HG02938 (cell line): ENCODE measurements around the gene RBM4.

Experiments used
- ATAC-seq: cut with Tn5 transposase; IDR thresholded peaks from one replicate; pipeline ENCODE4 v1.9.1; 2021; ENCODE audit warnings: mild to moderate bottlenecking, moderate library complexity; ENCODE audit not compliant: unreplicated experiment

Gene RBM4

DNA sequence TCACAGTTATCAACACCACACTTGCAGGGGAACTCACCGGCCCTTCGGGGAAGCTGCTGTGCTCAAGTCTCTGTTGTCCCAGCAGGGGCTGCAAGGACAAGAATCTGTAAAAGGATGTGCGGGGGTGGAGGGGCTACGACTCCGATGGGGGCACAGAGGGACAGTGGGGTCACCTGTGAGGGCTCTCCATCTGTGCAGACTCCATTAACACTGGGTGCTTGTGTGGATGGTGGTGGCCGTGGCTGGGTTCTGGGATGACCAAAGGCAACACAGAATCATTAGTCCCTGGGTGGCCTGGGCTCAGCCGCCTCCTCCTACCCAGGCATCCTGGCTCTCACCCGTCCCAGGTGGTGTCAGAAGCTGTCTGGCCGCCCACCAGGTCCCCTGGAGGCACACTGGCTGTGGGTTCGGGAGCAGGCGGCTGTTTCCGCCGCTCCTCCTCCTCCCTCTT lies 49.4 kb downstream of the RBM4 start:
- ATAC-seq: no peak

- no peak for ATAC-seq
These were observed 50.3 kb downstream of the RBM4 start for GRCh38 chr11:66688561-66689534.

DNA sequence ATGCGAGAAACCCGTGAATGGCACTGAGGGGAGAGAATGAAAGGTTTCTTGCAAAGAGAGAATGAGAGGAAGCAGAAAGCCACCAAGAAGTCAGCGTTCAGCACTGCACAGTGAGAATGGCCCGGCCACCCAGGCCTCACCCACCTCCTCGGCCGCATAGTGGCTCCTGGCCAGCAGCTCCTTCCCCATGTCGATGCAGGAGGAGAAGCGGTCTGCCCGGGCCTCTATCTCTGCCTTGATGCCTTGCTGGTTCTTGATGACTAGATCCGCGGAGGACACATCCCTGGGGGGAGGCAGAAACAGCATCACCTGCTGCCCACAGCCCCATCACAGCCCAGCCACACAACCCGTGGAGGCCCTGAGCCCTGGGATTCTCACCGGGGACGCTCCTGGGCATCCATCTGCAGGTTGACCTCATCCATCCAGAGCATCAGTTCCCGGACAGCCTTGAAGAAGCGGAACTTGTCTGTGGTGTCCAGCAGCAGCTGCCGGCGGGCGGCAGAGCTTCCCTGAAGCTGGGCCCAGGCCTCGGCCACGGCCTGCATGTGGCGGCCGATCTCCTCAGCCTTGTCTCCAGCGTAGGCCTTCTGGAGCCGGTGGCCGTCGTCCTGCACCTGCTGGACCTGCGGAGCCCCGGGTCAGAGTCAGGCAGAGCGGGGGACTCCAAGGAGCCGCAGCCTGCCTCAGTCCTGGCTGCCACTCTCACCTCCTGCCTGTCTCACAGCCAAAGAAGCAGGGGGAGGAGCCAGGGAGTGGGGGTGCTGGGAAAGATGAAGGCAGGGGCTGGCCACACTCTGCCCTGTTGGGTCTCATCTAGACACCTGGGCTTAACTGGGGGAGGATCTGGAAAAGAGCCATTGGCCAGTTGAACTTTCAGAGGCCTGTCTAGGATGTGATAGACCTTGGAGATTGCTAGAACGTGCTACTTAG lies 51.4 kb downstream of the RBM4 start:
- ATAC-seq: no peak

DNA sequence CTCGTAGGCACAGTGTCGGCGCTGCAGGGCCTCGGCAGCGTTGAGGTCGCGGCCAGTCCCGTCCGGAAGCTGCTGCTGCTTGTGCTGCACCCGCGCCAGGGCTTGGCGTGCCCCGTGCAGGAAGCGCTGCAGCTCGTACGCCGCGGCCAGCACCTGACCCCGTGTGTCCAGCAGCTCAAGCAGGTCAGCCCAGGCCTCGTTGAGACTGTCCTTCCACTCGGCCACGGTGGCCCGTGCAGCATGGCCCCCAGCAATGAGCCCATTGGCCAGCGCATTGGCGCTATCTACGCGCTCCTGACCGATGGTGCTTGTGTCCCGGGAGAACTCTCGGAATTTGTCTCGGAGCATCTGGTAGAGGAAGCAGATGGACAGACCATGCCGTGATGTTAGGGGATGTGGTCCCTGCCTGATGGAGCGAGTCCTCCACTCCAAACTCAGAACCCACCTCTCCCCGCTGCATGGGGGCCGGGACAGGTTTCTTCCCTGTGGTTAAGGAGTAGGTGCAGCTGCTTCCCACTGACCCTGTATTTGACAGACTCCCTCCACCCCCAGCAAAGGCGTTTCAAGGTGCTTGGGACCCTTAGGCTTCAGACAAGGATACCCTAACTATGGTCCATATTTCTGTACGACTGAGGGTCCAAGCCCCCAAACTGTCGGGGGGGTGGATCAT lies 52.9 kb downstream of the RBM4 start:
- ATAC-seq: no peak

DNA sequence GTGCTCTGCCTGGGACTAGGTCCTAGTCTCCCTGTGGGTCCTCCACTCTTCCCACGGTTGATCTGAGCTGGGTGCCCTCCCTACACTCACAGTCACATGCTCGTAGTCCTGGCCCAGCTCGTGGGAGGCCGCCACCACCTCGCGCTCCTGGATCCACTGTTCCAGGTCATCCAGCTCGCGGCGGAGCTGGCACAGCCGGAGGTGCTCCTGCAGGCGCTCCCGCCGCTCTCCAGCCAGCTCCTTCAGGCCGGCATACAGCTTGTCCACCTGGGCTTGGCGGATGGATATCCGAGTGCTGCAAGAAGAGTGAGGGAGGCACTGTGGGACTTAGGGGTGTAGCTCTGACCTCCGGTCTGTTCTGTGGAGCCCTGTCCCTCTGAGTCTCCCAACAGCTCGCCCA lies 53.9 kb downstream of the RBM4 start:
- ATAC-seq: no peak

DNA sequence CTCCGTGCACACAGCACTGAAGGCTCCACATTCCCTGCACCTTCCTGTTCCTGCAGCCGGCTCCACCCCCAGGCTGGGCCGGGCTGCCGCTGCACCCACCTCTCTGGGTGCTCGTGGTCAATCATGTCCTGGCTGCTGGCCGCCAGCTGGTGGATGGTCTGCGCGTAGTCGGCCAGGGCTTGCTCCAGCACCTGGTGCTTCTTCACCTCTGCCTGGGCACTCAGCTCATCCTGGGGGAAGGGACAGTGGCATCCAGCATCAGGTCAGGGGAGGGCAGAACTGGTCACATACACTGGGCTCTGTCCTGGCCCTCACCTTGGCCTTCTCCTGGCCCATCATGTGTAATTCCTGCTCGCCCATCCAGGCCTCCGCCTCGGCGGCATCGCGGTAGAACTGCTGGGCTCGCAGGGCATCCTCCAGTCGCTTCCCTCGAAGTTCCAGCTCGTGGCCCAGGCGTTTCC lies 54.4 kb downstream of the RBM4 start:
- ATAC-seq: no peak

DNA sequence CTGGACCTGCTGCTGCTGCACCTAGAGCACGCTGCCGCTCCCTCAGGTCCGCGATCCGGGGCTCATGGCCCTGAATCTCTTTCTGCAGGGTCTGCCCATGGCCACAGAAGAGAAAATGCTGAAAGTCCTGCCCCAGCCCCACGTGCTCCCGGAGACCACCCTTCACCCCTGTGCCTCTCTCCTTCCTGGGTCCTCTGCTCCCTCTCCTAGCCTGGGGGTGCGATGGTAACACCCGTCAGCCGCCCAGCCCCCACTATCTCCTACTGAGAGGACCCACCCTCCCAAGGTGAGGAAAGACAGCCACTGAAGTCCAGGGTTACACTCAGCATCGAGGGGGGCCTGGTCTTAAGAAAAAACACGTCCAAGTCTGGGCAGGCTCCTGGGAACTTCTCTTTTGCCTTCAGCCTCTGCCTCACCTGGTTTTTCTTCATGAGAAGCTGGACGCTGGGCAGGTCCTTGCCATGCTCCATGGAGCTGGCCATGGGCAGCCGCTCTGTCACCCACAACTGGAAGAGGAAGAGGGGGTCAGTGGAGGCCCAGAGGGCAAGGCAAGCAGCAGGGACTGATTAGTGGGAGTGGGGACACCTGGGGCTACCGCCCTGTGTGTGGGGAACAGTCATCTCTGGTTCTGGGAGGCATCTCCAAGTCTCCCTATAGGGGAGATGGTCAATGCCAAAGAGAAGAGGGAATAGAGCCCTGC lies 55.0 kb downstream of the RBM4 start:
- no peak for ATAC-seq

DNA sequence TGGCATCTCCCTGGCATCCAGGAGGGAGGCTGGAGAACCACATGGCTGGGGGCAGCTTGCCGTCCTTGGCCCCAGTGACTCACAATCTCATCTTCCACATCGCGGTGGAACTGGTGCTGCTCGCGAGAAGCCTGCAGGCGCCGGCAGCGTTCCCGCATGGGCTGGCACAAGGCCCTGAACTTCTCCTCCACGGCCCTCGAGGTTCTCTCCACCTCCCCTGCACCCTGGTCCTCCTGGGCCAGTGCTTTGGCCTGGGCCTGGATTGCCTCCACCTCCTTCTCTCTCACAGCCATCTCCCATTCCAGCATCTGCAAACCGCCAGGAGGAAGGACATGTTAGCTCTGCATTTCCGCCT lies 55.5 kb downstream of the RBM4 start:
- ATAC-seq: no peak

DNA sequence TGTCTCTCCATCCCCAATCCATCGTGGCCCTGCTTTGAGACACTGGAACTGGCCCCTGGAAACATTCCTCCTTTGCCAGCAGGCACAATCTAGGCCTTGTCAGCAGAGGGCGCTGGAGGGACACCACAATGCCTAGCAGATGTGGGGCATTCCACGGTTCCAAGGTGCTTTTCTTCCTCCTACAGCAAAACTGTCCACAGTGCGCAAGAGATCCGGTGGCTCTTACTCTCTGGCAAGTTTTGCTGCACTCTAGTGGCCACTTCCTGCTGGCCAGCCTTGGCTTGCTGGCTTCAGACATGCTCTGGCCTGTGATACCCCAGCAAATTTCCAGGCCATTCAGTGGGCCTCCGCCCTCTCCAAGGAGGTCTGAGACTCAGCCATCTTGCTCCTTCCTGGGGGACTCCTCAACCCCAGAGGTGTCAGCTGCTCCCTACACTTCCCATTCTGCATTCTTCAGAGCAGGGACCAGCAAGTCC lies 56.3 kb downstream of the RBM4 start:
- no peak for ATAC-seq
